Esophagus squamous epithelium (tissue), 5 donors: Measurements from ENCODE around the gene SMNDC1. TPM values are rescaled to one million over a fixed set of nuclear protein-coding genes. Genes with fewer than 3 reads are reported as not detected.

Experiments used
- DNase-seq: peaks from one replicate; lab custom pipeline; 2025; lab: John Stamatoyannopoulos, UW
- H3K27ac ChIP-seq, 4 donors: fragments of 200-600 bp; sonication (generic); one replicate each; pipeline ENCODE4 v1.5.1; 2016 to 2019; ENCODE audit warnings: mild to moderate bottlenecking in 1 of 4
- H3K27me3 ChIP-seq, 4 donors: fragments of 200-600 bp; sonication (generic); 1 replicate in 3 of 4; 2 replicates in 1 of 4; pipeline versions ENCODE4 v1.5.1 to v1.6.0; 2017 to 2021; ENCODE audit warnings: antibody characterized with exemption in 1 of 4
- H3K36me3 ChIP-seq, 3 donors: fragments of 200-600 bp; sonication (generic); one replicate each; pipeline ENCODE4 v1.5.1; 2016 to 2019
- H3K4me1 ChIP-seq, 3 donors: fragments of 200-600 bp; sonication (generic); one replicate each; pipeline ENCODE4 v1.5.1; 2017 to 2019
- H3K4me3 ChIP-seq, 4 donors: fragments of 200-600 bp; sonication (generic); 1 replicate in 3 of 4; 2 replicates in 1 of 4; pipeline ENCODE4 v1.5.1; 2016 to 2019; ENCODE audit warnings: mild to moderate bottlenecking in 2 of 4, moderate library complexity in 1 of 4
- H3K9me3 ChIP-seq, 3 donors: fragments of 200-600 bp; sonication (generic); one replicate each; pipeline ENCODE4 v1.5.1; 2016 to 2019
- POLR2A ChIP-seq, 4 donors: fragments of 450-650 bp; IDR thresholded peaks; one replicate each; pipeline ENCODE4 v1.6.1; 2017; ENCODE audit warnings: antibody characterized with exemption in 4 of 4, mild to moderate bottlenecking in 4 of 4, moderate library complexity in 3 of 4
- WGBS, 2 donors: methylation state at CpG; one replicate each; pipeline ENCODE4 v1.1.5; 2018; 5-methylcytosine and 5-hydroxymethylcytosine counted together
- intact Hi-C: fragments of 100-400 bp; cut with DNase I; formaldehyde crosslinking; loops from one replicate; pipeline ENCODE4 v1.15.0; 2022
- total RNA-seq, 4 donors: library from RNA; depleted of rRNA; stranded (reverse); fragments of >200 nt; gene quantifications; one replicate each; pipeline ENCODE4 v1.1.0, GENCODE V29; 2016
- TF ChIP-seq, protein P1 (sequence below), 6 experiments: fragments of 450-650 bp in 4 of 6; fragments of 200-600 bp in 2 of 6; sonication (generic) in 2 of 6; IDR thresholded peaks; one replicate each; pipeline ENCODE4 v1.5.1; 2016 to 2019; ENCODE audit warnings: antibody characterized with exemption in 6 of 6, mild to moderate bottlenecking in 4 of 6, moderate library complexity in 4 of 6
- donor health status: DM: yes; HTN: yes; CAD: no.

Gene SMNDC1
- total RNA-seq, 4 donors from 2014 or later, result 9.5 to 13.9 (median 10.9) TPM

DNA sequence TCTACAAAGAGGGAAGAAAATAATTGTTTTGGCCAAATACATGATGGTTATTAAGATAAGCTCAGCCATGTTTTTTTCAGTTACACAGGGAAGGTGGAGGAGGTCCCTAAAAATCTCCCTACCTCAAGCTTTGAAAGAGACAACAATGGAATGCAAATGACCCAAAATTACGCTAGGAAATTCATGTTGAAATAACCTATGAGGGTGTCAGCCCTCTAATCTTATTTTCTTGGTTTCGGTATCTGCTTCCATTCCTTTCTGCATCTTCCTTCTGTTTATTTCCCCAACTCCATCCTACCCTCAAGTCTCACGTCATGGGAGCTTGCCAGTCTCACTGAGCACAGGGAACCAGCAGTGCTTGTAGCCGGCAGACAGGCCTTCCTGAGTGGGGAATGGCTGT lies 40.6 kb upstream of the SMNDC1 start:
- no peaks in the 10 kb centered on the region for H3K36me3 ChIP-seq
- TF ChIP-seq POLR2A (IDR thresholded peaks at IDR 0.05), result no peak
- intact Hi-C loops, result loop anchor here (10.0 kb wide), 1 partner anchor 210 kb away; no protein-coding TSS in a partner anchor

DNA sequence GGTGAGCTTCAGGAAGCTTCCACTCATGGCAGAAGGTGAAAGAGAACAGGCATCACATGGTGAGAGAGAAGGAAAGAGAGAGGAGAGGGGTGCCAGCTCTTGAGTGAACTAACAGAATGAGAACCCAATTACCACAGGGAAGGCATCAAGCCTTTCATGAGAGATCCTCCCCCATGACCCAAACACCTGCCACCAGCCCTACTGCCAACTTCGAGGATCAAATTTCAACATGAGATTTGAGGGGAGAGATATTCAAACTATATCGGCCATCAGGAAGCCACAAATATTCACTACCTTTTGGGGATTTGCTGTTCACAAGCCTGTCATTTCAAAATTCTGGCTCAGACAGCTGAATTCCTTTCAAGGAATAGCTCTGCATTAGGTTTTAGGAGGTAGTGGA lies 39.9 kb upstream of the SMNDC1 start:
- no peak for DNase-seq
- intact Hi-C loops, result loop anchor here (10.0 kb wide), 1 partner anchor 210 kb away; no protein-coding TSS in a partner anchor
- Histone ChIP-seq H3K27me3 (peaks cover 0 to 8% (median 0%) of the 10 kb centered on the region in 4 donors), H3K4me3 (no peak overlapping the region), H3K4me1 (no peaks in the 10 kb centered on the region), H3K27ac (no peak overlapping the region), H3K36me3 (no peaks in the 10 kb centered on the region), H3K9me3 (no peaks in the 10 kb centered on the region)
- WGBS, 2 donors, result 40 to 49% methylated on average over 2 of the region's 2 CpGs
- no peak for TF ChIP-seq POLR2A (IDR thresholded peaks at IDR 0.05)
- TF ChIP-seq, protein P1, sequence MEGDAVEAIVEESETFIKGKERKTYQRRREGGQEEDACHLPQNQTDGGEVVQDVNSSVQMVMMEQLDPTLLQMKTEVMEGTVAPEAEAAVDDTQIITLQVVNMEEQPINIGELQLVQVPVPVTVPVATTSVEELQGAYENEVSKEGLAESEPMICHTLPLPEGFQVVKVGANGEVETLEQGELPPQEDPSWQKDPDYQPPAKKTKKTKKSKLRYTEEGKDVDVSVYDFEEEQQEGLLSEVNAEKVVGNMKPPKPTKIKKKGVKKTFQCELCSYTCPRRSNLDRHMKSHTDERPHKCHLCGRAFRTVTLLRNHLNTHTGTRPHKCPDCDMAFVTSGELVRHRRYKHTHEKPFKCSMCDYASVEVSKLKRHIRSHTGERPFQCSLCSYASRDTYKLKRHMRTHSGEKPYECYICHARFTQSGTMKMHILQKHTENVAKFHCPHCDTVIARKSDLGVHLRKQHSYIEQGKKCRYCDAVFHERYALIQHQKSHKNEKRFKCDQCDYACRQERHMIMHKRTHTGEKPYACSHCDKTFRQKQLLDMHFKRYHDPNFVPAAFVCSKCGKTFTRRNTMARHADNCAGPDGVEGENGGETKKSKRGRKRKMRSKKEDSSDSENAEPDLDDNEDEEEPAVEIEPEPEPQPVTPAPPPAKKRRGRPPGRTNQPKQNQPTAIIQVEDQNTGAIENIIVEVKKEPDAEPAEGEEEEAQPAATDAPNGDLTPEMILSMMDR (IDR thresholded peaks at IDR 0.05), result no peak

More for the DNA sequence above, 40.6 kb upstream of the SMNDC1 start:
- Histone ChIP-seq H3K27me3 (peaks cover 0 to 8% (median 0%) of the 10 kb centered on the region in 4 donors), H3K9me3 (no peaks in the 10 kb centered on the region), H3K4me1 (no peaks in the 10 kb centered on the region), H3K4me3 (no peak overlapping the region), H3K27ac (no peak overlapping the region)
- no peak for DNase-seq
- 81 to 86% methylated on average over 4 of the region's 4 CpGs for WGBS, 2 donors

DNA sequence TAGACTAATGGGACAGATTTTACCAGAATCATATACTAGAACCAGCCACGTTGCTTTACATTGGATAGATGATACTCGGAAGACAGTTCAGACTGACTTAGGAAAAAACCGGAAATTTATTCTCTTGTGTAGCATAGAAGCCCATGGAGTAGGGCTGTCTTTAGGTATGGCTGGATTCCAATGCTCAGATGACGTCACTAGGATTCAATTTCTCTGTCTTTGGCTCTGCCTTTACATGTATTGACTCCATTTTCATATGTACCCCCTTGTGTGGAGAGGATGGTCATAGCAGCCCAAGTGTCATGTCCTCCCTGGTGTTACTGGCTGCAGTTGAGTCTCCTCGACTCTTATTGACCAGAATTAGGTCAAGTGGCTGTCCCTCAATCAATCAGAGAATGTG lies 39.2 kb upstream of the SMNDC1 start:
- intact Hi-C loops, result loop anchor here (10.0 kb wide), 1 partner anchor 211 kb away; no protein-coding TSS in a partner anchor
- no peaks in the 10 kb centered on the region for H3K9me3 ChIP-seq
- no peak overlapping the region for H3K27ac ChIP-seq
- H3K4me3 ChIP-seq, result no peak overlapping the region
- WGBS, 2 donors, result 83 to 89% methylated on average over 5 of the region's 5 CpGs
- TF ChIP-seq, protein P1 (IDR thresholded peaks at IDR 0.05), result no peak
- TF ChIP-seq POLR2A (IDR thresholded peaks at IDR 0.05), result no peak
- H3K27me3 ChIP-seq, result peaks cover 0 to 8% (median 0%) of the 10 kb centered on the region in 4 donors
- no peaks in the 10 kb centered on the region for H3K4me1 ChIP-seq
- H3K36me3 ChIP-seq, result no peaks in the 10 kb centered on the region
- no peak for DNase-seq

DNA sequence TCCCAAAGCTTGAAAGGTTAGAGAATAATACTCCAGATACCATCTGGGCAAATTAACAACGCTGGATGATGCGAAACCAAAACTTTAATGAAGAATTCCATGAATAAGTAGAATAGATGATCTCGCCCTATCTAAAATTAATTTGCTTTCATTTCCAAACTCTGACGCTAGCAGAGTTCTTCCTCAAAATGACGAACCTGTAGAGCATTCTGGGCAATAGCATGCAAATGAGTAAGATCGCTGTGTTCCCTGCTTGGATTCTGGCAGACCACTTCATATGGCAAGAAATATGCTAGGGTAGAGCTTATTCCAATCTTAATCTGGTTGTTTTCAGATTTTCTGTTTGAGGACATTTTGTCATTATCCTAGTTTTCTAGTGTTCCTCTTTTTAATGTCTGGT lies 36.1 kb upstream of the SMNDC1 start:
- WGBS, 2 donors, result 83 to 84% methylated on average over 6 of the region's 6 CpGs
- TF ChIP-seq POLR2A (IDR thresholded peaks at IDR 0.05), result no peak
- TF ChIP-seq, protein P1 (IDR thresholded peaks at IDR 0.05), result no peak
- Histone ChIP-seq H3K36me3 (no peaks in the 10 kb centered on the region), H3K4me3 (no peak overlapping the region), H3K4me1 (peaks cover 9 to 13% (median 12%) of the 10 kb centered on the region in 3 donors), H3K27ac (no peak overlapping the region), H3K9me3 (no peaks in the 10 kb centered on the region), H3K27me3 (peaks cover 0 to 8% (median 0%) of the 10 kb centered on the region in 4 donors)
- intact Hi-C loops, result loop anchor here (10.0 kb wide), 1 partner anchor 214 kb away; no protein-coding TSS in a partner anchor
- no peak for DNase-seq

DNA sequence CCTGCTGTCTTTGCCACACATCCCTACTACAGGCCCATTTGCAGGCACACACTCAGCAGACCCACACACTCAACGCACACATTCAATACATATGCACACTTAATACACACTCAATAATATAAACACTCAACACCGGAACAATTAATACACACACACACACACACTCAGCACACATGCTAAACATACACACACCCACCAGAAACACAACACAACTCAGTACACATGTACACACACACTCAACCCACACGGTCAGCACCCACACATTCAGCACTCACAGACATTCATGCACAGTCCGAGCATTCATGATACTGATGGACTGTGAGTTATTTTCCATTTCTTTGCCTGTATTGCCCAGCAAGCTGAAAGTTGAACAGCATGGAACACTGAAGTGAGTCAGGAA lies 35.4 kb upstream of the SMNDC1 start:
- intact Hi-C loops, result loop anchor here (10.0 kb wide), 1 partner anchor 215 kb away; no protein-coding TSS in a partner anchor
- Histone ChIP-seq H3K27me3 (peaks cover 0 to 8% (median 0%) of the 10 kb centered on the region in 4 donors), H3K36me3 (no peaks in the 10 kb centered on the region), H3K4me3 (no peak overlapping the region), H3K27ac (no peak overlapping the region), H3K4me1 (peaks cover 11 to 20% (median 16%) of the 10 kb centered on the region in 3 donors), H3K9me3 (no peaks in the 10 kb centered on the region)
- 93 to 96% methylated on average over 4 of the region's 4 CpGs for WGBS, 2 donors
- no peak for DNase-seq
- TF ChIP-seq POLR2A (IDR thresholded peaks at IDR 0.05), result no peak
- TF ChIP-seq, protein P1 (IDR thresholded peaks at IDR 0.05), result no peak
